Measurements from ENCODE around the gene CCNT2.

DNA sequence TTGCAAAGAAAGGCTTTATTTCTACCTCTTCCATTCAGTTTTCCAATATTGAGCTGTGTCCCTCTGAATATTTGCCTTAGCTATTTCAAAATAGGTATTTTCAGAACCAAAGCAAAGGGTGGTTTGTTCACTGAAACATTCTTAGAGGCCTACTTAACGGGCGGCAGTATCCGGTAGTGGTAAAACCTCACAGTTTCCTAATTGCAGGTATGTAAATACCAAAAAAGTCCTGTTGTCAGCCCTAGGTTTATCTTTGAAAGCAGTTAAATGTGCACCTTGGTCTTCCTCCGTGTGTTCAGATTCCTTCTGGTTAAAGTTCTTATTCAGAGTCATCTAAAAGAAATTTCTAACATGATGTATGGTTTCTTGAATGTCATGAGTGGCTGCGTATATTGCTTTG is 38.9 kb downstream of the CCNT2 start:
- TF ChIP-seq, protein P1, sequence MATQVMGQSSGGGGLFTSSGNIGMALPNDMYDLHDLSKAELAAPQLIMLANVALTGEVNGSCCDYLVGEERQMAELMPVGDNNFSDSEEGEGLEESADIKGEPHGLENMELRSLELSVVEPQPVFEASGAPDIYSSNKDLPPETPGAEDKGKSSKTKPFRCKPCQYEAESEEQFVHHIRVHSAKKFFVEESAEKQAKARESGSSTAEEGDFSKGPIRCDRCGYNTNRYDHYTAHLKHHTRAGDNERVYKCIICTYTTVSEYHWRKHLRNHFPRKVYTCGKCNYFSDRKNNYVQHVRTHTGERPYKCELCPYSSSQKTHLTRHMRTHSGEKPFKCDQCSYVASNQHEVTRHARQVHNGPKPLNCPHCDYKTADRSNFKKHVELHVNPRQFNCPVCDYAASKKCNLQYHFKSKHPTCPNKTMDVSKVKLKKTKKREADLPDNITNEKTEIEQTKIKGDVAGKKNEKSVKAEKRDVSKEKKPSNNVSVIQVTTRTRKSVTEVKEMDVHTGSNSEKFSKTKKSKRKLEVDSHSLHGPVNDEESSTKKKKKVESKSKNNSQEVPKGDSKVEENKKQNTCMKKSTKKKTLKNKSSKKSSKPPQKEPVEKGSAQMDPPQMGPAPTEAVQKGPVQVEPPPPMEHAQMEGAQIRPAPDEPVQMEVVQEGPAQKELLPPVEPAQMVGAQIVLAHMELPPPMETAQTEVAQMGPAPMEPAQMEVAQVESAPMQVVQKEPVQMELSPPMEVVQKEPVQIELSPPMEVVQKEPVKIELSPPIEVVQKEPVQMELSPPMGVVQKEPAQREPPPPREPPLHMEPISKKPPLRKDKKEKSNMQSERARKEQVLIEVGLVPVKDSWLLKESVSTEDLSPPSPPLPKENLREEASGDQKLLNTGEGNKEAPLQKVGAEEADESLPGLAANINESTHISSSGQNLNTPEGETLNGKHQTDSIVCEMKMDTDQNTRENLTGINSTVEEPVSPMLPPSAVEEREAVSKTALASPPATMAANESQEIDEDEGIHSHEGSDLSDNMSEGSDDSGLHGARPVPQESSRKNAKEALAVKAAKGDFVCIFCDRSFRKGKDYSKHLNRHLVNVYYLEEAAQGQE (IDR thresholded peaks at IDR 0.05; ENCODE audit: insufficient read depth in 1 of 2, low read depth in 2 of 2, low read length in 2 of 2): no peak
- TF ChIP-seq POLR2AphosphoS5 (IDR thresholded peaks at IDR 0.05; ENCODE audit: low read depth, low read length): no peak
- no peak for TF ChIP-seq SIN3A (IDR thresholded peaks at IDR 0.05; ENCODE audit: borderline replicate concordance, insufficient read depth, low read length)
- TF ChIP-seq TAF1 (IDR thresholded peaks at IDR 0.05; ENCODE audit: borderline replicate concordance, insufficient read depth, low read length): no peak

Data from PFSK-1 (cell line).